HepG2 (cell line): ENCODE measurements around the gene PVR. TPM values are rescaled to one million over a fixed set of nuclear protein-coding genes. Genes with fewer than 3 reads are reported as not detected.
A peak's percentile ranks its signal among the peaks of the same experiment; 100 is the strongest.

ENCODE experiments used
- ATAD3A ChIP-seq: sonication (generic); formaldehyde crosslinking; IDR thresholded peaks from 2 replicates; pipeline ENCODE4 v1.4.0; 2020; ENCODE audit warnings: missing genetic modification reagents
- DMAP1 ChIP-seq: IDR thresholded peaks from 2 replicates; pipeline ENCODE4 v1.6.1; 2016
- KDM1A ChIP-seq: IDR thresholded peaks from 2 replicates; pipeline ENCODE4 v1.6.1; 2016; ENCODE audit warnings: missing compliant biosample characterization
- KDM4B ChIP-seq: sonication (generic); formaldehyde crosslinking; IDR thresholded peaks from 2 replicates; pipeline ENCODE4 v1.4.0; 2020; ENCODE audit warnings: missing genetic modification reagents
- KDM6A ChIP-seq: IDR thresholded peaks from 2 replicates; pipeline ENCODE4 v1.6.1; 2016; ENCODE audit warnings: low read depth
- KMT2A ChIP-seq: sonication (generic); formaldehyde crosslinking; IDR thresholded peaks from 2 replicates; pipeline ENCODE4 v1.4.0; 2020; ENCODE audit warnings: missing genetic modification reagents
- NR2C2 ChIP-seq: sonication (generic); formaldehyde crosslinking; IDR thresholded peaks from 2 replicates; pipeline ENCODE4 v1.4.0; 2020; ENCODE audit warnings: missing genetic modification reagents, mild to moderate bottlenecking, moderate library complexity, borderline replicate concordance
- RCOR2 ChIP-seq: IDR thresholded peaks from 2 replicates; pipeline ENCODE4 v1.6.1; 2016; ENCODE audit warnings: missing biosample characterization, missing genetic modification reagents
- SRSF1 ChIP-seq: fragments of 200-400 bp; formaldehyde crosslinking; optimal IDR thresholded peaks from 2 replicates; pipeline ENCODE3; 2017; ENCODE audit warnings: mild to moderate bottlenecking, low read depth, low read length, moderate library complexity
- TBX2 ChIP-seq: sonication (generic); formaldehyde crosslinking; IDR thresholded peaks from 2 replicates; pipeline ENCODE4 v1.5.0; 2020; ENCODE audit warnings: missing genetic modification reagents, mild to moderate bottlenecking, borderline replicate concordance
- TEAD2 ChIP-seq: sonication (generic); formaldehyde crosslinking; IDR thresholded peaks from 2 replicates; pipeline ENCODE4 v1.9.0; 2021; ENCODE audit warnings: missing genetic modification reagents
- ZMYM2 ChIP-seq: sonication (generic); formaldehyde crosslinking; IDR thresholded peaks from 2 replicates; pipeline ENCODE4 v1.8.0; 2022; ENCODE audit warnings: mild to moderate bottlenecking, missing genetic modification reagents
- ZNF17 ChIP-seq: sonication (generic); formaldehyde crosslinking; IDR thresholded peaks from 2 replicates; pipeline ENCODE4 v1.5.0; 2020; ENCODE audit warnings: mild to moderate bottlenecking, missing genetic modification reagents
- ZNF317 ChIP-seq: sonication (generic); formaldehyde crosslinking; IDR thresholded peaks from 2 replicates; pipeline ENCODE4 v1.5.0; 2020; ENCODE audit warnings: mild to moderate bottlenecking, missing genetic modification reagents
- ZNF567 ChIP-seq: sonication (generic); formaldehyde crosslinking; IDR thresholded peaks from 2 replicates; pipeline ENCODE4 v1.8.1; 2023; ENCODE audit warnings: mild to moderate bottlenecking, missing genetic modification reagents, borderline replicate concordance
- polyA plus RNA-seq, 8 experiments: library from polyadenylated mRNA; depleted of rRNA in 3 of 8; stranded (reverse) in 7 of 8; unstranded in 1 of 8; fragments of >200 nt; fragmentation: Illumina TruSeq in 4 of 8; extraction: Trizol in 4 of 8; gene quantifications; 2 replicates each; pipeline versions ENCODE4 v1.2.1 to v1.2.3, GENCODE V29; 2011 to 2016; ENCODE audit warnings: low read depth in 4 of 8, missing spikeins in 1 of 8, mixed read lengths in 1 of 8; ENCODE audit not compliant: insufficient read depth in 1 of 8
- total RNA-seq, 5 experiments: library from RNA; depleted of rRNA; stranded (reverse); fragments of >200 nt; fragmentation: Illumina TruSeq; extraction: Trizol; gene quantifications; 2 replicates each; pipeline ENCODE4 v1.2.3, GENCODE V29; 2016; ENCODE audit warnings: low read depth in 1 of 5
- TF ChIP-seq, protein P1 (sequence below): sonication (generic); formaldehyde crosslinking; IDR thresholded peaks from one replicate; pipeline ENCODE4 v1.5.1; 2020; ENCODE audit warnings: mild to moderate bottlenecking, missing genetic modification reagents; ENCODE audit errors: not compliant biosample characterization
- TF ChIP-seq, protein P2 (sequence below): sonication (generic); formaldehyde crosslinking; IDR thresholded peaks from 2 replicates; pipeline ENCODE4 v1.5.0; 2020; ENCODE audit warnings: missing genetic modification reagents, mild to moderate bottlenecking, borderline replicate concordance
- TF ChIP-seq, protein P3 (sequence below): sonication (generic); formaldehyde crosslinking; IDR thresholded peaks from 2 replicates; pipeline ENCODE4; 2020; ENCODE audit warnings: missing genetic modification reagents, mild to moderate bottlenecking, borderline replicate concordance

Gene PVR
- total and polyA plus RNA-seq, 2 of the 13 experiments (the other 11 are each of a cell fraction or from before 2014, with no cell fraction given): 43.4 to 46.6 TPM

DNA sequence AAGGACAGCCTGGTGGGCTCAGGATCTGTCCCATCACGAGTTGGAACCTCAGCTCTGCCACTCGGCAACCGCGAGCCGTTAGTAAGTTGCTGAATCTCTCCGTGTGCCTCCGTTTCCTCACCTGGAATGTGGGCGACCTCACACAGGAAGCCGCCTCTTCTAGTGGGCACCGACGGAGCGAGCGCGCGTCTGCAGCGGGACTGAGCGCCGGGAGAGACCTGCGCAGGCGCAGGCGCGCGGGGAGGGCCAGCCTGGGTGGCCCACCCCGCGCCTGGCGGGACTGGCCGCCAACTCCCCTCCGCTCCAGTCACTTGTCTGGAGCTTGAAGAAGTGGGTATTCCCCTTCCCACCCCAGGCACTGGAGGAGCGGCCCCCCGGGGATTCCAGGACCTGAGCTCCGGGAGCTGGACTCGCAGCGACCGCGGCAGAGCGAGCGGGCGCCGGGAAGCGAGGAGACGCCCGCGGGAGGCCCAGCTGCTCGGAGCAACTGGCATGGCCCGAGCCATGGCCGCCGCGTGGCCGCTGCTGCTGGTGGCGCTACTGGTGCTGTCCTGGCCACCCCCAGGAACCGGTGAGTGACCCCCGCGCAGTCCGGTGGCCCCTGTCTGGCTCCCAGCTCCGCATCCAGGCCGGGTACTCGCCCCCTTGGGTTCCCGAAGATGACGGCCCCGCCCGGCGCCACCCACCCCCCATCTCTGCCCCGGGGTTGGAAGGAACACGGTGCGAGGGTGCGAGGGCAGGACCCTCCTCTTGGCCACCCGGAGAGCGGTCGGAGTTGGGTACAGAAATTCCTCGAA is at the start of gene PVR (continued):
- peak; percentile 45 for TF ChIP-seq SRSF1
- TF ChIP-seq, protein P1, sequence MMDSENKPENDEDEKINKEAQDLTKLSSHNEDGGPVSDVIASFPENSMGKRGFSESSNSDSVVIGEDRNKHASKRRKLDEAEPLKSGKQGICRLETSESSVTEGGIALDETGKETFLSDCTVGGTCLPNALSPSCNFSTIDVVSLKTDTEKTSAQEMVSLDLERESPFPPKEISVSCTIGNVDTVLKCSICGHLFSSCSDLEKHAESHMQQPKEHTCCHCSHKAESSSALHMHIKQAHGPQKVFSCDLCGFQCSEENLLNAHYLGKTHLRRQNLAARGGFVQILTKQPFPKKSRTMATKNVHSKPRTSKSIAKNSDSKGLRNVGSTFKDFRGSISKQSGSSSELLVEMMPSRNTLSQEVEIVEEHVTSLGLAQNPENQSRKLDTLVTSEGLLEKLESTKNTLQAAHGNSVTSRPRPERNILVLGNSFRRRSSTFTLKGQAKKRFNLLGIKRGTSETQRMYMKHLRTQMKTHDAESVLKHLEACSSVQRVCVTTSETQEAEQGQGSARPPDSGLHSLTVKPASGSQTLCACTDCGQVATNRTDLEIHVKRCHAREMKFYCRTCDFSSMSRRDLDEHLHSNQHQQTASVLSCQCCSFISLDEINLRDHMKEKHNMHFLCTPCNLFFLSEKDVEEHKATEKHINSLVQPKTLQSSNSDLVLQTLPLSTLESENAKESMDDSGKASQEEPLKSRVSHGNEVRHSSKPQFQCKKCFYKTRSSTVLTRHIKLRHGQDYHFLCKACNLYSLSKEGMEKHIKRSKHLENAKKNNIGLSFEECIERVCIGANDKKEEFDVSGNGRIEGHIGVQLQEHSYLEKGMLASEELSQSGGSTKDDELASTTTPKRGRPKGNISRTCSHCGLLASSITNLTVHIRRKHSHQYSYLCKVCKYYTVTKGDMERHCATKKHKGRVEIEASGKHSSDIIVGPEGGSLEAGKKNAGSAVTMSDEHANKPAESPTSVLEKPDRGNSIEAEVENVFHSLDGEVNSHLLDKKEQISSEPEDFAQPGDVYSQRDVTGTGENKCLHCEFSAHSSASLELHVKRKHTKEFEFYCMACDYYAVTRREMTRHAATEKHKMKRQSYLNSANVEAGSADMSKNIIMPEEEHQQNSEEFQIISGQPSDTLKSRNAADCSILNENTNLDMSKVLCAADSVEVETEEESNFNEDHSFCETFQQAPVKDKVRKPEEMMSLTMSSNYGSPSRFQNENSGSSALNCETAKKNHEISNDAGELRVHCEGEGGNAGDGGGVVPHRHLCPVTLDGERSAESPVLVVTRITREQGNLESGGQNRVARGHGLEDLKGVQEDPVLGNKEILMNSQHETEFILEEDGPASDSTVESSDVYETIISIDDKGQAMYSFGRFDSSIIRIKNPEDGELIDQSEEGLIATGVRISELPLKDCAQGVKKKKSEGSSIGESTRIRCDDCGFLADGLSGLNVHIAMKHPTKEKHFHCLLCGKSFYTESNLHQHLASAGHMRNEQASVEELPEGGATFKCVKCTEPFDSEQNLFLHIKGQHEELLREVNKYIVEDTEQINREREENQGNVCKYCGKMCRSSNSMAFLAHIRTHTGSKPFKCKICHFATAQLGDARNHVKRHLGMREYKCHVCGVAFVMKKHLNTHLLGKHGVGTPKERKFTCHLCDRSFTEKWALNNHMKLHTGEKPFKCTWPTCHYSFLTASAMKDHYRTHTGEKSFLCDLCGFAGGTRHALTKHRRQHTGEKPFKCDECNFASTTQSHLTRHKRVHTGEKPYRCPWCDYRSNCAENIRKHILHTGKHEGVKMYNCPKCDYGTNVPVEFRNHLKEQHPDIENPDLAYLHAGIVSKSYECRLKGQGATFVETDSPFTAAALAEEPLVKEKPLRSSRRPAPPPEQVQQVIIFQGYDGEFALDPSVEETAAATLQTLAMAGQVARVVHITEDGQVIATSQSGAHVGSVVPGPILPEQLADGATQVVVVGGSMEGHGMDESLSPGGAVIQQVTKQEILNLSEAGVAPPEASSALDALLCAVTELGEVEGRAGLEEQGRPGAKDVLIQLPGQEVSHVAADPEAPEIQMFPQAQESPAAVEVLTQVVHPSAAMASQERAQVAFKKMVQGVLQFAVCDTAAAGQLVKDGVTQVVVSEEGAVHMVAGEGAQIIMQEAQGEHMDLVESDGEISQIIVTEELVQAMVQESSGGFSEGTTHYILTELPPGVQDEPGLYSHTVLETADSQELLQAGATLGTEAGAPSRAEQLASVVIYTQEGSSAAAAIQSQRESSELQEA (CRISPR knock-in tag): peak; percentile 24
- no peak for TF ChIP-seq KDM1A (CRISPR knock-in tag)
- TF ChIP-seq RCOR2 (CRISPR knock-in tag): no peak; the same call in 1 of the 2 replicates
- TF ChIP-seq KDM4B (CRISPR knock-in tag): no peak
- no peak; the same call in 1 of the 2 replicates for TF ChIP-seq ZNF567
- TF ChIP-seq KMT2A (CRISPR knock-in tag): no peak; the same call in 1 of the 2 replicates
- peak; percentile 93 for TF ChIP-seq DMAP1 (CRISPR knock-in tag)
- TF ChIP-seq, protein P2, sequence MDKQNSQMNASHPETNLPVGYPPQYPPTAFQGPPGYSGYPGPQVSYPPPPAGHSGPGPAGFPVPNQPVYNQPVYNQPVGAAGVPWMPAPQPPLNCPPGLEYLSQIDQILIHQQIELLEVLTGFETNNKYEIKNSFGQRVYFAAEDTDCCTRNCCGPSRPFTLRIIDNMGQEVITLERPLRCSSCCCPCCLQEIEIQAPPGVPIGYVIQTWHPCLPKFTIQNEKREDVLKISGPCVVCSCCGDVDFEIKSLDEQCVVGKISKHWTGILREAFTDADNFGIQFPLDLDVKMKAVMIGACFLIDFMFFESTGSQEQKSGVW (CRISPR knock-in tag): no peak
- TF ChIP-seq TEAD2 (CRISPR knock-in tag): no peak
- TF ChIP-seq ZNF317: peak; percentile 35; the same call in 1 of the 2 replicates
- peak; percentile 26; the same call in 1 of the 2 replicates for TF ChIP-seq NR2C2 (CRISPR knock-in tag)
- TF ChIP-seq TBX2: peak; percentile 65; the same call in 1 of the 2 replicates
- no peak for TF ChIP-seq KDM6A (CRISPR knock-in tag)
- TF ChIP-seq, protein P3, sequence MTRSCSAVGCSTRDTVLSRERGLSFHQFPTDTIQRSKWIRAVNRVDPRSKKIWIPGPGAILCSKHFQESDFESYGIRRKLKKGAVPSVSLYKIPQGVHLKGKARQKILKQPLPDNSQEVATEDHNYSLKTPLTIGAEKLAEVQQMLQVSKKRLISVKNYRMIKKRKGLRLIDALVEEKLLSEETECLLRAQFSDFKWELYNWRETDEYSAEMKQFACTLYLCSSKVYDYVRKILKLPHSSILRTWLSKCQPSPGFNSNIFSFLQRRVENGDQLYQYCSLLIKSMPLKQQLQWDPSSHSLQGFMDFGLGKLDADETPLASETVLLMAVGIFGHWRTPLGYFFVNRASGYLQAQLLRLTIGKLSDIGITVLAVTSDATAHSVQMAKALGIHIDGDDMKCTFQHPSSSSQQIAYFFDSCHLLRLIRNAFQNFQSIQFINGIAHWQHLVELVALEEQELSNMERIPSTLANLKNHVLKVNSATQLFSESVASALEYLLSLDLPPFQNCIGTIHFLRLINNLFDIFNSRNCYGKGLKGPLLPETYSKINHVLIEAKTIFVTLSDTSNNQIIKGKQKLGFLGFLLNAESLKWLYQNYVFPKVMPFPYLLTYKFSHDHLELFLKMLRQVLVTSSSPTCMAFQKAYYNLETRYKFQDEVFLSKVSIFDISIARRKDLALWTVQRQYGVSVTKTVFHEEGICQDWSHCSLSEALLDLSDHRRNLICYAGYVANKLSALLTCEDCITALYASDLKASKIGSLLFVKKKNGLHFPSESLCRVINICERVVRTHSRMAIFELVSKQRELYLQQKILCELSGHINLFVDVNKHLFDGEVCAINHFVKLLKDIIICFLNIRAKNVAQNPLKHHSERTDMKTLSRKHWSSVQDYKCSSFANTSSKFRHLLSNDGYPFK (CRISPR knock-in tag): no peak; the same call in 1 of the 2 replicates
- TF ChIP-seq ZMYM2 (CRISPR knock-in tag): no peak
- no peak for TF ChIP-seq ZNF17
- TF ChIP-seq ATAD3A (CRISPR knock-in tag): no peak
